ENCODE results near the gene PLA2G2E.
"Not testable (repeated sequence)": the region's sequence is repeated elsewhere in the genome, so short reads cannot be mapped to it uniquely, and the experiment has no call there.

PLA2G2E gene

GRCh38 chr1:19927130-19927421 lies 3.7 kb upstream of the PLA2G2E start:
- not testable (repeated sequence) for DNase-seq

GRCh38 chr1:19926296-19927129 lies 3.1 kb upstream of the PLA2G2E start:
- DNase-seq: no peak

- DNase-seq: no peak
Measured at GRCh38 chr1:19925342-19926070, 2.1 kb upstream of the PLA2G2E start.

- no peak for DNase-seq
Measured at GRCh38 chr1:19923953-19924346, 533 bp upstream of the PLA2G2E start.

GRCh38 chr1:19922015-19922688 lies 1.3 kb downstream of the PLA2G2E start:
- no peak for DNase-seq

- peak; percentile 64 for DNase-seq
Measured at GRCh38 chr1:19921310-19921709, 2.1 kb downstream of the PLA2G2E start.

- DNase-seq: no peak
Measured at GRCh38 chr1:19920132-19920710, 3.2 kb downstream of the PLA2G2E start.

GRCh38 chr1:19918057-19918456 lies 5.4 kb downstream of the PLA2G2E start:
- peak; percentile 77 for DNase-seq

GRCh38 chr1:19910650-19911049 lies 12.8 kb downstream of the PLA2G2E start:
- DNase-seq: no peak

GRCh38 chr1:19909971-19910370 lies 13.4 kb downstream of the PLA2G2E start:
- no peak for DNase-seq

GRCh38 chr1:19909392-19909791 lies 14.0 kb downstream of the PLA2G2E start:
- DNase-seq: no peak

- DNase-seq: no peak
Measured at GRCh38 chr1:19907456-19907855, 16.0 kb downstream of the PLA2G2E start.

GRCh38 chr1:19903621-19904020 lies 19.8 kb downstream of the PLA2G2E start:
- no peak for DNase-seq

GRCh38 chr1:19901653-19902052 lies 21.8 kb downstream of the PLA2G2E start:
- no peak for DNase-seq

GRCh38 chr1:19894218-19894617 lies 29.2 kb downstream of the PLA2G2E start:
- no peak for DNase-seq

GRCh38 chr1:19893687-19894086 lies 29.7 kb downstream of the PLA2G2E start:
- no peak for DNase-seq

- no peak for DNase-seq
Measured at GRCh38 chr1:19892628-19893168, 30.7 kb downstream of the PLA2G2E start.

- DNase-seq: no peak
Measured at GRCh38 chr1:19892129-19892528, 31.3 kb downstream of the PLA2G2E start.

GRCh38 chr1:19889656-19890055 lies 33.8 kb downstream of the PLA2G2E start:
- DNase-seq: no peak

GRCh38 chr1:19888112-19888511 lies 35.3 kb downstream of the PLA2G2E start:
- no peak for DNase-seq

- DNase-seq: no peak
Measured at GRCh38 chr1:19885821-19886220, 37.6 kb downstream of the PLA2G2E start.

GRCh38 chr1:19884312-19884711 lies 39.1 kb downstream of the PLA2G2E start:
- DNase-seq: no peak
